Uterus (tissue), 4 donors: ENCODE measurements around the gene TLK1. TPM values are rescaled to one million over a fixed set of nuclear protein-coding genes. Genes with fewer than 3 reads are reported as not detected.

Experiments
- DNase-seq, 2 donors: peaks; one replicate each; pipeline ENCODE4 v3.0.0-alpha.2; 2019 to 2020
- H3K27ac ChIP-seq, 2 donors: fragments of 200-600 bp; sonication (generic); 1 replicate in 1 of 2; 2 replicates in 1 of 2; pipeline ENCODE4 v1.5.1; 2016 to 2018
- H3K27me3 ChIP-seq, 2 donors: fragments of 200-600 bp; sonication (generic); one replicate each; pipeline ENCODE4 v1.5.1; 2018 to 2019; ENCODE audit warnings: control low read depth in 1 of 2
- H3K36me3 ChIP-seq, 2 donors: fragments of 200-600 bp; sonication (generic); one replicate each; pipeline ENCODE4 v1.5.1; 2019; ENCODE audit warnings: control low read depth in 1 of 2
- H3K4me1 ChIP-seq, 2 donors: fragments of 200-600 bp; sonication (generic); one replicate each; pipeline ENCODE4 v1.5.1; 2018 to 2019; ENCODE audit warnings: control low read depth in 1 of 2
- H3K4me3 ChIP-seq, 2 donors: fragments of 200-600 bp; sonication (generic); 1 replicate in 1 of 2; 2 replicates in 1 of 2; pipeline ENCODE4 v1.5.1; 2018 to 2019; ENCODE audit warnings: mild to moderate bottlenecking in 1 of 2
- H3K9me3 ChIP-seq, 2 donors: fragments of 200-600 bp; sonication (generic); one replicate each; pipeline ENCODE4 v1.5.1; 2019; ENCODE audit warnings: control low read depth in 1 of 2
- POLR2A ChIP-seq, 2 donors: fragments of 450-650 bp; IDR thresholded peaks; one replicate each; pipeline ENCODE4 v1.6.1; 2016; ENCODE audit warnings: antibody characterized with exemption in 2 of 2, mild to moderate bottlenecking in 1 of 2, moderate library complexity in 1 of 2
- intact Hi-C: fragments of 100-400 bp; cut with DNase I; formaldehyde crosslinking; loops from one replicate; pipeline ENCODE4 v1.15.1; 2023; ENCODE audit warnings: low total_unique reads
- total RNA-seq, 4 donors: library from RNA; depleted of rRNA in 3 of 4; stranded (reverse); fragments of >200 nt in 3 of 4; gene quantifications; one replicate each; pipeline versions ENCODE4 v1.1.0 to v1.2.4, GENCODE V29; 2014 to 2023
- TF ChIP-seq, protein P1 (sequence below), 4 experiments: fragments of 200-600 bp in 2 of 4; fragments of 450-650 bp in 2 of 4; sonication (generic) in 2 of 4; IDR thresholded peaks; one replicate each; pipeline ENCODE4 v1.5.1; 2016 to 2019; ENCODE audit warnings: antibody characterized with exemption in 4 of 4, mild to moderate bottlenecking in 2 of 4, moderate library complexity in 1 of 4
- donor health status: DM: yes; HTN: yes; CAD: no.

The TLK1 gene
- total RNA-seq, 4 donors from 2014 or later: 24.4 to 77.3 (median 36.1) TPM

DNA sequence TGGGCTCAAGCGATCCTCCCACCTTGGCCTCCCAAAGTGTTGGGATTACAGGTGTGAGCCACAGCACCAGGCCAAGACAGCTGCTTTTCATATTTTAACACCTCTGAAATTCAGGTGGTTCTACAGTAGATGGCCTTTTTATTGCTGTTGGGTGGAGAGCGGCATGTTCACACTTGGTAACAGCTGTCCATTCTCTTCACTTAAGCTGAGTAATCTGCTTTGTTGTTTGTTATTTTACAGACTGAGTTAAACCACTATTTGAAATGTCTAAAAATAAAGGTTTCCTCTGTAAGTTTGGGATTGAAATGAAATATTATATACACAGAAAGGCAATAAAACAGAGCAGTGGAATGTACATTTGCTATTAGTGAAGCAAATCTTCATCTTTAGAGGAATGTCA lies 44.9 kb upstream of the TLK1 start:
- TF ChIP-seq POLR2A (IDR thresholded peaks at IDR 0.05): no peak
- TF ChIP-seq, protein P1, sequence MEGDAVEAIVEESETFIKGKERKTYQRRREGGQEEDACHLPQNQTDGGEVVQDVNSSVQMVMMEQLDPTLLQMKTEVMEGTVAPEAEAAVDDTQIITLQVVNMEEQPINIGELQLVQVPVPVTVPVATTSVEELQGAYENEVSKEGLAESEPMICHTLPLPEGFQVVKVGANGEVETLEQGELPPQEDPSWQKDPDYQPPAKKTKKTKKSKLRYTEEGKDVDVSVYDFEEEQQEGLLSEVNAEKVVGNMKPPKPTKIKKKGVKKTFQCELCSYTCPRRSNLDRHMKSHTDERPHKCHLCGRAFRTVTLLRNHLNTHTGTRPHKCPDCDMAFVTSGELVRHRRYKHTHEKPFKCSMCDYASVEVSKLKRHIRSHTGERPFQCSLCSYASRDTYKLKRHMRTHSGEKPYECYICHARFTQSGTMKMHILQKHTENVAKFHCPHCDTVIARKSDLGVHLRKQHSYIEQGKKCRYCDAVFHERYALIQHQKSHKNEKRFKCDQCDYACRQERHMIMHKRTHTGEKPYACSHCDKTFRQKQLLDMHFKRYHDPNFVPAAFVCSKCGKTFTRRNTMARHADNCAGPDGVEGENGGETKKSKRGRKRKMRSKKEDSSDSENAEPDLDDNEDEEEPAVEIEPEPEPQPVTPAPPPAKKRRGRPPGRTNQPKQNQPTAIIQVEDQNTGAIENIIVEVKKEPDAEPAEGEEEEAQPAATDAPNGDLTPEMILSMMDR (IDR thresholded peaks at IDR 0.05): no peak
- no peaks in the 10 kb centered on the region for H3K27me3 ChIP-seq
- no peaks in the 10 kb centered on the region for H3K9me3 ChIP-seq
- DNase-seq: no peak
- no peak overlapping the region for H3K27ac ChIP-seq
- intact Hi-C loops: no loop called here
- H3K4me1 ChIP-seq: no peaks in the 10 kb centered on the region
- H3K4me3 ChIP-seq: no peak overlapping the region
- H3K36me3 ChIP-seq: no peaks in the 10 kb centered on the region

DNA sequence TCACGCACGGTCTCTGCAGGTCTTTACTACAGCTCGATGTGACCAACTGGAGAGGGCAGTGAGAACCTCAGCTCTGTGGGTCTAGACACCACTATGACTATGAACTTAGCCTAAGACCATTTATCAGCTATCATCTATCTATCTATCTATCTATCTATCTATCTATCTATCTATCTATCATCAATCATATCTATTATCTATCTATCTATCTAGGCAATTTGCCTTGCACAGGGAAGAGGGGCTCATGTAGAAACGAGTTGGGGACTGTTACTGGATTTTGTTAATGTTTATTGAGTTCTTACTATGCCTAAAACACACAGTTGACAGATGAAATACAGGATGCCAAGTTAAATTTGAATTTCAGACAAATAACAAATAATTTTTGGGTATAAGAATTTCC lies 41.1 kb upstream of the TLK1 start:
- TF ChIP-seq POLR2A (IDR thresholded peaks at IDR 0.05): no peak
- Histone ChIP-seq H3K36me3 (no peaks in the 10 kb centered on the region), H3K9me3 (no peaks in the 10 kb centered on the region), H3K27ac (no peak overlapping the region), H3K4me3 (no peak overlapping the region), H3K27me3 (no peaks in the 10 kb centered on the region), H3K4me1 (no peaks in the 10 kb centered on the region)
- intact Hi-C loops: no loop called here
- no peak for DNase-seq

- H3K4me1 ChIP-seq: no peaks in the 10 kb centered on the region
- H3K36me3 ChIP-seq: no peaks in the 10 kb centered on the region
- no peaks in the 10 kb centered on the region for H3K27me3 ChIP-seq
- H3K9me3 ChIP-seq: no peaks in the 10 kb centered on the region
- no peak overlapping the region for H3K27ac ChIP-seq
- intact Hi-C loops: no loop called here
- TF ChIP-seq, protein P1 (IDR thresholded peaks at IDR 0.05): no peak
- TF ChIP-seq POLR2A (IDR thresholded peaks at IDR 0.05): no peak
- no peak overlapping the region for H3K4me3 ChIP-seq
- no peak for DNase-seq
Measured at GRCh38 chr2:171201271-171201670, 40.6 kb upstream of the TLK1 start.

GRCh38 chr2:171200469-171200868 lies 39.8 kb upstream of the TLK1 start:
- H3K27ac ChIP-seq: no peak overlapping the region
- DNase-seq: no peak
- intact Hi-C loops: no loop called here

DNA sequence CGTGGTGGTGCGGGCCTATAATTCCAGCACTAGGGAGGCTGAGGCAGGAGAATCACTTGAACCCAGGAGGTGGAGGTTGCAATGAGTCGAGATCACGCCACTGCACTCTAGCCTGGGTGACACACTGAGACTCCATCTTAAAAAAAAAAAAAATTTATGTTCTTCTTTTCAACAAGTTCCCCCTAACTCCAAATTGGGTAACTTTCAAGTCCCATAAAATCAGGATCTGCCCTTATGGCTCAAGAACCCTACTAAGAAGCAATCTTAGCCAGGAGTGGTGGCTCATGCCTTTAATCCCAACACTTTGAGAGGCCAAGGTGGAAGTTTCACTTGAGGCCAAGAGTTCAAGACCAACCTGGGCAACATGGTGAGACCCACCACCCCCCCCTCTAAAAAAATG lies 30.3 kb upstream of the TLK1 start:
- Histone ChIP-seq H3K4me3 (no peak overlapping the region), H3K4me1 (no peaks in the 10 kb centered on the region), H3K36me3 (no peaks in the 10 kb centered on the region), H3K9me3 (no peaks in the 10 kb centered on the region), H3K27me3 (no peaks in the 10 kb centered on the region), H3K27ac (no peak overlapping the region)
- no peak for DNase-seq
- TF ChIP-seq POLR2A (IDR thresholded peaks at IDR 0.05): no peak
- TF ChIP-seq, protein P1 (IDR thresholded peaks at IDR 0.05): no peak
- intact Hi-C loops: no loop called here

More at GRCh38 chr2:171200469-171200868, 39.8 kb upstream of the TLK1 start:
- H3K36me3 ChIP-seq: no peaks in the 10 kb centered on the region
- no peaks in the 10 kb centered on the region for H3K9me3 ChIP-seq
- H3K4me3 ChIP-seq: no peak overlapping the region
- no peak for TF ChIP-seq POLR2A (IDR thresholded peaks at IDR 0.05)
- TF ChIP-seq, protein P1 (IDR thresholded peaks at IDR 0.05): no peak
- no peaks in the 10 kb centered on the region for H3K4me1 ChIP-seq
- no peaks in the 10 kb centered on the region for H3K27me3 ChIP-seq

- Histone ChIP-seq H3K9me3 (no peaks in the 10 kb centered on the region), H3K36me3 (no peaks in the 10 kb centered on the region), H3K27me3 (no peaks in the 10 kb centered on the region), H3K4me1 (no peaks in the 10 kb centered on the region), H3K4me3 (no peak overlapping the region), H3K27ac (no peak overlapping the region)
- no peak for DNase-seq
- intact Hi-C loops: no loop called here
- no peak for TF ChIP-seq POLR2A (IDR thresholded peaks at IDR 0.05)
- TF ChIP-seq, protein P1 (IDR thresholded peaks at IDR 0.05): no peak
Measured at GRCh38 chr2:171187819-171188218, 27.1 kb upstream of the TLK1 start.
